CD4-positive, alpha-beta T cell (primary cell): ENCODE measurements around the gene CDH12. TPM values are rescaled to one million over a fixed set of nuclear protein-coding genes. Genes with fewer than 3 reads are reported as not detected.

Source experiments
- ATAC-seq: fragments of 200-7000 bp; cut with Tn5 transposase; one replicate; pipeline ENCODE4 v1.10.0; 2022; ENCODE audit warnings: mild to moderate bottlenecking; ENCODE audit not compliant: poor library complexity
- CTCF ChIA-PET: fragments of 350-600 bp; sonication (Branson Sonifier 250); formaldehyde crosslinking; loops from one replicate; lab custom pipeline; 2021; ENCODE audit warnings: antibody characterized with exemption, inconsistent platforms; lab: Charles Lee
- POLR2A ChIA-PET: fragments of 350-600 bp; sonication (Branson Sonifier 250); formaldehyde crosslinking; loops from one replicate; lab custom pipeline; 2021; ENCODE audit warnings: antibody characterized with exemption, inconsistent platforms; lab: Charles Lee
- DNase-seq, 14 experiments: peaks; one replicate each; pipeline ENCODE4 v3.0.0-alpha.2; 2013 to 2020; ENCODE audit warnings: mixed read lengths in 2 of 14
- H3K27ac ChIP-seq, 2 donors: one replicate each; pipeline versions ENCODE4 v1.5.1 to v1.7.0; 2013; ENCODE audit warnings: low read length in 2 of 2, low read depth in 1 of 2, mild to moderate bottlenecking in 1 of 2
- H3K27me3 ChIP-seq, 2 experiments: 1 replicate in 1 of 2; 2 replicates in 1 of 2; pipeline versions ENCODE4 v1.6.1 to v1.7.0; 2013; ENCODE audit warnings: low read length in 2 of 2, control low read depth in 1 of 2, mild to moderate bottlenecking in 1 of 2, moderate library complexity in 1 of 2; ENCODE audit not compliant: insufficient read depth in 2 of 2, control insufficient read depth in 1 of 2
- H3K36me3 ChIP-seq: one replicate; pipeline ENCODE4 v1.6.1; 2013; ENCODE audit warnings: low read length, control low read depth; ENCODE audit not compliant: insufficient read depth
- H3K4me1 ChIP-seq: one replicate; pipeline ENCODE4 v1.6.1; 2013; ENCODE audit warnings: low read length, control low read depth; ENCODE audit not compliant: insufficient read depth
- H3K4me3 ChIP-seq: one replicate; pipeline ENCODE4 v1.5.1; 2013; ENCODE audit warnings: mild to moderate bottlenecking, low read length, moderate library complexity
- H3K9me3 ChIP-seq, 2 experiments: 1 replicate in 1 of 2; 2 replicates in 1 of 2; pipeline versions ENCODE4 v1.6.1 to v1.7.0; 2013; ENCODE audit warnings: low read length in 2 of 2, mild to moderate bottlenecking in 2 of 2, control low read depth in 1 of 2, moderate library complexity in 1 of 2; ENCODE audit not compliant: control insufficient read depth in 1 of 2, insufficient read depth in 1 of 2
- H3K27ac Mint-ChIP-seq: one replicate; pipeline ENCODE4 v1.8.0; 2020; ENCODE audit warnings: mixed read lengths
- H3K27me3 Mint-ChIP-seq: one replicate; pipeline ENCODE4 v1.8.0; 2021; ENCODE audit warnings: mixed read lengths
- H3K36me3 Mint-ChIP-seq: one replicate; pipeline ENCODE4 v1.8.0; 2021; ENCODE audit warnings: low read depth, mixed read lengths
- H3K4me1 Mint-ChIP-seq: one replicate; pipeline ENCODE4 v1.8.0; 2021; ENCODE audit warnings: low read depth, mixed read lengths
- H3K4me3 Mint-ChIP-seq: one replicate; pipeline ENCODE4 v1.8.0; 2020; ENCODE audit warnings: mild to moderate bottlenecking, mixed read lengths
- H3K9me3 Mint-ChIP-seq: one replicate; pipeline ENCODE4 v1.8.0; 2020; ENCODE audit warnings: mixed read lengths
- CTCF ChIP-seq: fragments of 200-600 bp; IDR thresholded peaks from one replicate; pipeline ENCODE4 v1.8.0; 2022; ENCODE audit warnings: antibody characterized with exemption, mild to moderate bottlenecking
- intact Hi-C, 2 experiments: fragments of 100-400 bp; cut with DNase I in 1 of 2; cut with micrococcal nuclease in 1 of 2; formaldehyde crosslinking; loops; one replicate each; pipeline versions ENCODE4 v1.15.1 to v1.9.0; 2023 to 2025; cut with DNase I, micrococcal nuclease
- total RNA-seq, 174 experiments: library from RNA in 2 of 174; stranded (reverse) in 2 of 174; gene quantifications; one replicate each; pipeline ENCODE4 v1.2.3 and lab custom pipeline; 2021 to 2026

CDH12 gene
- total RNA-seq, 2 experiments from 2014 or later: not detected

DNA sequence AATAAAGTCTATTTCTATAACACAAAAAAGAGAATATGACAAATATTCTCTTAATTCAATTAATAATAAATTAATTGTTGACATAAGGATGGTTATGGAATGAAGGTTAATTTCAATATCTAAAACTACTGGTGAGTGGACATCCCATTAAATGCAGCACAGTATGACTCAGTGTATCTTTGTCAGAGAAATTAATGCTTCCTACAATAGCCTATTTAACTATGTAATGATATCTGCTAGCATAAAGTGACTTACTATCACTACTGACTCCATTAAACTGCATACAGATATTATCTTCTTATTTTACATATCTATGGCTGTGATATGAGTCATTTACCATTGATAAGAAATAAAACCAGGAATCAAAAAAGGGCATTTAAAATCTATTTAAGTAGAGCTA is 298.7 kb downstream of the CDH12 start:
- TF ChIP-seq CTCF: no peak
- no peaks in the 10 kb centered on the region for H3K36me3 Mint-ChIP-seq
- peaks cover 7% of the 10 kb centered on the region for H3K9me3 Mint-ChIP-seq
- ATAC-seq (no peak), DNase-seq (no peak)
- H3K4me1 Mint-ChIP-seq: no peaks in the 10 kb centered on the region
- Histone ChIP-seq H3K4me3 (no peak overlapping the region), H3K9me3 (no peaks in the 10 kb centered on the region), H3K27me3 (no peaks in the 10 kb centered on the region), H3K27ac (no peak overlapping the region), H3K4me1 (no peaks in the 10 kb centered on the region), H3K36me3 (no peaks in the 10 kb centered on the region)
- no peak overlapping the region for H3K4me3 Mint-ChIP-seq
- no peak overlapping the region for H3K27ac Mint-ChIP-seq
- ChIA-PET POLR2A (no interaction called here), CTCF (no interaction called here)
- intact Hi-C loops: no loop called here
- no peaks in the 10 kb centered on the region for H3K27me3 Mint-ChIP-seq

DNA sequence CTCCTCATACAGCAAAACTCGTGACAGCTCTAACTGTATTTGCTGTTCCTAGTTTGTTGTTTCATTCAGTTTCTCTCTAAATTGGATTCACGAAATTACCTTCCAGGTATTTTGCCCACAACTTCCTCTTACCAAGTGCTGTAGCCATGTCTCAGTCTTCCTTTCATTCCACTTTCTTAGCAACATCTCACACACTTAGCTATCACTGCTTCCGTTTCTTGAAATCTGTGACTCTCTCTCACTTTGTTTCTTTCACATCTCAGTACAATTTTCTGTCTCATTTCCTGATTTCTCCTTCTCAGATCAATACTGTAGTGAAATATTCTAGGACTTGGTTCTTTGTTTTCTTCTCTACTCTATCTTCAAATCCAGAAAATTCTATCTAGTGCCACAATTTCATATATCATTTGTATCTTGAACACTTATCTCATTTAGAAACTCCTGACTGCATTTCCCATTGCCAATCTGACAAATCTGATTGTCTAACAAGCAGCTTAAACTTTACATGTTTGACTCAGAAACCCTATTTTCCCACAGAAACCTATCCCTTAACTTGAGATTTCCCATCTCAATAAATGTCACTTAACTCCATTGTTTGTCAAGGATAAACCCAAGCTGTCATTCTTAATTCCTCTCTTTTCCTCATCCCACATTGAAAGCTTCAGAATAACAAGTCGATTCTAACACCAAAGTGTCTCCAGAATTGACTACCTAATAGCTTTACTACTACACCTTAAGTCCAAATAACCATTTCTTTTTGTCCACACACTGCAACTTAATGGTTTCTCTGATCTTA is 303.1 kb downstream of the CDH12 start:
- ATAC-seq: no peak
- intact Hi-C loops: no loop called here
- Mint-ChIP-seq H3K27ac (no peak overlapping the region), H3K4me1 (no peaks in the 10 kb centered on the region), H3K36me3 (no peaks in the 10 kb centered on the region), H3K9me3 (peaks cover 7% of the 10 kb centered on the region), H3K27me3 (no peaks in the 10 kb centered on the region), H3K4me3 (no peak overlapping the region)
- no peak overlapping the region for H3K4me3 ChIP-seq
- no peaks in the 10 kb centered on the region for H3K36me3 ChIP-seq
- H3K27me3 ChIP-seq: no peaks in the 10 kb centered on the region
- peaks cover 0 to 5% of the 10 kb centered on the region in 2 experiments for H3K9me3 ChIP-seq
- no peak overlapping the region for H3K27ac ChIP-seq
- DNase-seq: no peak
- ChIA-PET CTCF (no interaction called here), POLR2A (no interaction called here)
- no peaks in the 10 kb centered on the region for H3K4me1 ChIP-seq
- TF ChIP-seq CTCF: no peak

DNA sequence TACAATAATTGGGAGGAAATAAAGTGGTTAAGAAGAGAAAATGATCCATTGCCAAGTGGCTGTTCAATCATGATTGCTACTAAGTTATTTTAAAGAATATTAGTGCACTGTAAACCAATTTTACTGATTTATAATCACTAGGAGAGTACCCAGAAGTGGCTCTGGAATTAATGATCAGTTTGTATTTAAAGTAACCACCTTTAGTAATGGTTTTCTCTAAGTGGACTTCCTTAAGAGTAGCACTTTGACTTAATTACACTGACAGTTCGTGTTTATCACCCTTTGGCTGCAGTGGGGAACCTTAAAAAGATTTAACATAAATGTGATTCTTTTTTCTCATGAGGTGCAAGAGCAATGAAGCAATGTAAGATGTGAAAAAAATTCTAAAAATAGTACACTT is 310.8 kb downstream of the CDH12 start:
- H3K4me1 Mint-ChIP-seq: no peaks in the 10 kb centered on the region
- H3K36me3 ChIP-seq: no peaks in the 10 kb centered on the region
- ATAC-seq (no peak), DNase-seq (no peak)
- H3K27me3 Mint-ChIP-seq: no peaks in the 10 kb centered on the region
- ChIA-PET CTCF (no interaction called here), POLR2A (no interaction called here)
- H3K27ac Mint-ChIP-seq: no peak overlapping the region
- TF ChIP-seq CTCF: no peak
- no peaks in the 10 kb centered on the region for H3K4me1 ChIP-seq
- intact Hi-C loops: no loop called here
- no peak overlapping the region for H3K27ac ChIP-seq
- peaks cover 0 to 8% of the 10 kb centered on the region in 2 experiments for H3K9me3 ChIP-seq
- peaks cover 5% of the 10 kb centered on the region for H3K9me3 Mint-ChIP-seq
- H3K36me3 Mint-ChIP-seq: no peaks in the 10 kb centered on the region
- H3K27me3 ChIP-seq: no peaks in the 10 kb centered on the region
- H3K4me3 ChIP-seq: no peak overlapping the region
- no peak overlapping the region for H3K4me3 Mint-ChIP-seq
